CD14-positive monocyte (primary cell): ENCODE data around the gene CDCA7. TPM values are rescaled to one million over a fixed set of nuclear protein-coding genes. Genes with fewer than 3 reads are reported as not detected.

Experiments used
- DNase-seq, 3 donors: peaks; one replicate each; pipeline ENCODE4 v3.0.0-alpha.2; 2011 to 2022
- H2AFZ ChIP-seq: 2 replicates; pipeline ENCODE4 v1.6.0; 2012; ENCODE audit warnings: mild to moderate bottlenecking, low read depth, low read length, inconsistent platforms; ENCODE audit not compliant: insufficient read depth, poor library complexity, severe bottlenecking
- H3K27ac ChIP-seq, 2 donors: 1 replicate in 1 of 2; 2 replicates in 1 of 2; pipeline ENCODE4 v1.5.1; 2012 to 2013; ENCODE audit warnings: low read length in 2 of 2, control low read depth in 1 of 2, inconsistent platforms in 1 of 2, low read depth in 1 of 2, mild to moderate bottlenecking in 1 of 2
- H3K27me3 ChIP-seq, 2 donors: one replicate each; pipeline versions ENCODE4 v1.6.0 to v1.6.1; 2011 to 2013; ENCODE audit warnings: low read length in 2 of 2; ENCODE audit not compliant: control insufficient read depth in 2 of 2, insufficient read depth in 2 of 2
- H3K36me3 ChIP-seq, 2 donors: replicated peaks in 1 of 2; 1 replicate in 1 of 2; 2 replicates in 1 of 2; pipeline versions ENCODE4 v1.5.1 to v1.6.1; 2012 to 2013; ENCODE audit warnings: low read length in 2 of 2, control low read depth in 1 of 2, inconsistent platforms in 1 of 2, mild to moderate bottlenecking in 1 of 2; ENCODE audit not compliant: insufficient read depth in 2 of 2, control insufficient read depth in 1 of 2
- H3K4me1 ChIP-seq, 2 donors: 1 replicate in 1 of 2; 2 replicates in 1 of 2; pipeline versions ENCODE4 v1.5.1 to v1.6.1; 2012 to 2013; ENCODE audit warnings: low read length in 2 of 2, control low read depth in 1 of 2, inconsistent platforms in 1 of 2, mild to moderate bottlenecking in 1 of 2, moderate library complexity in 1 of 2; ENCODE audit not compliant: insufficient read depth in 2 of 2, control insufficient read depth in 1 of 2
- H3K4me2 ChIP-seq: replicated peaks from 2 replicates; pipeline ENCODE3; 2012; ENCODE audit warnings: low read length, moderate library complexity, mild to moderate bottlenecking; ENCODE audit not compliant: poor library complexity, severe bottlenecking; ENCODE audit errors: extremely low read depth
- H3K4me3 ChIP-seq, 3 experiments: fragments of 200-600 bp in 1 of 3; sonication (generic) in 1 of 3; replicated peaks in 1 of 3; 1 replicate in 2 of 3; 2 replicates in 1 of 3; pipeline ENCODE4 v1.5.1; 2011 to 2013; ENCODE audit warnings: low read length in 3 of 3, mild to moderate bottlenecking in 3 of 3, control low read depth in 2 of 3, low read depth in 2 of 3, inconsistent platforms in 1 of 3, moderate library complexity in 1 of 3
- H3K79me2 ChIP-seq: 2 replicates; pipeline ENCODE4 v1.6.0; 2012; ENCODE audit warnings: mild to moderate bottlenecking, control low read depth, inconsistent platforms, low read length, moderate library complexity; ENCODE audit not compliant: insufficient read depth
- H3K9ac ChIP-seq: 2 replicates; pipeline ENCODE4 v1.6.0; 2017; ENCODE audit warnings: low read length, mild to moderate bottlenecking; ENCODE audit not compliant: insufficient read depth, poor library complexity, severe bottlenecking
- H3K9me3 ChIP-seq, 2 donors: replicated peaks in 1 of 2; 1 replicate in 1 of 2; 2 replicates in 1 of 2; pipeline versions ENCODE4 v1.5.1 to v1.6.1; 2012 to 2013; ENCODE audit warnings: low read length in 2 of 2, control low read depth in 1 of 2; ENCODE audit not compliant: control insufficient read depth in 1 of 2, insufficient read depth in 1 of 2
- H4K20me1 ChIP-seq: 2 replicates; pipeline ENCODE4 v1.6.0; 2012; ENCODE audit warnings: mild to moderate bottlenecking, low read length, control low read depth, moderate library complexity; ENCODE audit not compliant: insufficient read depth
- H3K27ac Mint-ChIP-seq, 7 donors: one replicate each; pipeline ENCODE4 v1.8.0; 2020; ENCODE audit warnings: mild to moderate bottlenecking in 7 of 7, mixed read lengths in 7 of 7, moderate library complexity in 6 of 7, inconsistent platforms in 2 of 7
- H3K27me3 Mint-ChIP-seq, 3 donors: one replicate each; pipeline ENCODE4 v1.8.0; 2021 to 2022; ENCODE audit warnings: low read depth in 3 of 3, mild to moderate bottlenecking in 3 of 3, mixed read lengths in 3 of 3, moderate library complexity in 3 of 3, inconsistent platforms in 1 of 3
- H3K36me3 Mint-ChIP-seq, 2 donors: one replicate each; pipeline ENCODE4 v1.8.0; 2020; ENCODE audit warnings: mixed read lengths in 2 of 2, inconsistent platforms in 1 of 2, mild to moderate bottlenecking in 1 of 2
- H3K4me1 Mint-ChIP-seq: one replicate; pipeline ENCODE4 v1.8.0; 2020; ENCODE audit warnings: mild to moderate bottlenecking, mixed read lengths
- H3K4me3 Mint-ChIP-seq, 2 donors: one replicate each; pipeline ENCODE4 v1.8.0; 2020; ENCODE audit warnings: mild to moderate bottlenecking in 2 of 2, mixed read lengths in 2 of 2, moderate library complexity in 1 of 2
- H3K9me3 Mint-ChIP-seq, 7 donors: one replicate each; pipeline ENCODE4 v1.8.0; 2020 to 2022; ENCODE audit warnings: mixed read lengths in 7 of 7, mild to moderate bottlenecking in 6 of 7, moderate library complexity in 6 of 7, inconsistent platforms in 2 of 7
- CTCF ChIP-seq: fragments of 200-600 bp; IDR thresholded peaks from one replicate; pipeline ENCODE4 v1.8.0; 2022; ENCODE audit warnings: antibody characterized with exemption, mild to moderate bottlenecking
- WGBS: methylation state at CpG from one replicate; pipeline ENCODE4 v1.1.5; 2013; ENCODE audit warnings: missing lambda C conversion rate; ENCODE audit not compliant: insufficient coverage; 5-methylcytosine and 5-hydroxymethylcytosine counted together
- intact Hi-C, 2 donors: fragments of 100-400 bp; cut with micrococcal nuclease; formaldehyde crosslinking; loops; one replicate each; pipeline versions ENCODE4 v1.15.0 to v1.15.1; 2023
- polyA plus RNA-seq, 3 donors: library from polyadenylated mRNA; depleted of rRNA in 1 of 3; unstranded in 2 of 3; stranded (reverse) in 1 of 3; fragments of 300-500 nt in 2 of 3; fragments of >200 nt in 1 of 3; fragmentation: Illumina TruSeq in 2 of 3; gene quantifications; 1 replicate in 2 of 3; 2 replicates in 1 of 3; pipeline ENCODE4 v1.2.3, GENCODE V29; 2012 to 2021

Gene CDCA7
- polyA plus RNA-seq, 3 donors: 0.54 to 1.7 (median 0.66) TPM

- no peak overlapping the region for H3K4me3 Mint-ChIP-seq
- H3K79me2 ChIP-seq: no peaks in the 10 kb centered on the region
- H3K27me3 Mint-ChIP-seq: peaks cover 0 to 5% (median 0%) of the 10 kb centered on the region in 3 donors
These were observed 31.5 kb downstream of the CDCA7 start for GRCh38 chr2:173386021-173386737.

GRCh38 chr2:173386738-173387065 lies 32.0 kb downstream of the CDCA7 start:
- Histone ChIP-seq H3K4me1 (no peaks in the 10 kb centered on the region), H2AFZ (no peak overlapping the region), H3K9ac (no peak overlapping the region), H4K20me1 (no peaks in the 10 kb centered on the region), H3K4me2 (no peak overlapping the region), H3K27me3 (no peaks in the 10 kb centered on the region), H3K4me3 (no peak overlapping the region), H3K9me3 (no peaks in the 10 kb centered on the region), H3K79me2 (no peaks in the 10 kb centered on the region), H3K36me3 (no peaks in the 10 kb centered on the region), H3K27ac (no peak overlapping the region)
- H3K27ac Mint-ChIP-seq: no peak overlapping the region
- WGBS: 96% methylated on average over 9 of the region's 10 CpGs
- H3K4me1 Mint-ChIP-seq: no peaks in the 10 kb centered on the region
- peaks cover 0 to 6% (median 0%) of the 10 kb centered on the region in 3 donors for H3K27me3 Mint-ChIP-seq
- intact Hi-C loops: no loop called here
- H3K9me3 Mint-ChIP-seq: peaks cover 0 to 5% (median 0%) of the 10 kb centered on the region in 7 donors
- peaks cover 10 to 12% of the 10 kb centered on the region in 2 donors for H3K36me3 Mint-ChIP-seq
- DNase-seq: no peak
- H3K4me3 Mint-ChIP-seq: no peak overlapping the region
- TF ChIP-seq CTCF: no peak

More at GRCh38 chr2:173386021-173386737, 31.5 kb downstream of the CDCA7 start:
- Histone ChIP-seq H3K9me3 (no peaks in the 10 kb centered on the region), H3K9ac (no peak overlapping the region), H3K27me3 (no peaks in the 10 kb centered on the region), H3K4me1 (no peaks in the 10 kb centered on the region), H3K4me3 (no peak overlapping the region), H2AFZ (no peak overlapping the region), H3K27ac (no peak overlapping the region), H3K36me3 (no peaks in the 10 kb centered on the region), H4K20me1 (no peaks in the 10 kb centered on the region), H3K4me2 (no peak overlapping the region)
- intact Hi-C loops: no loop called here
- 96% methylated on average over 10 of the region's 18 CpGs for WGBS
- H3K36me3 Mint-ChIP-seq: peaks cover 10 to 13% of the 10 kb centered on the region in 2 donors
- H3K4me1 Mint-ChIP-seq: no peaks in the 10 kb centered on the region
- H3K27ac Mint-ChIP-seq: no peak overlapping the region
- TF ChIP-seq CTCF: no peak
- DNase-seq: no peak
- peaks cover 0 to 5% (median 0%) of the 10 kb centered on the region in 7 donors for H3K9me3 Mint-ChIP-seq
